Measurements from ENCODE around the gene DAB2.
"Not testable (repeated sequence)": the region's sequence is repeated elsewhere in the genome, so short reads cannot be mapped to it uniquely, and the experiment has no call there.

Gene DAB2

DNA sequence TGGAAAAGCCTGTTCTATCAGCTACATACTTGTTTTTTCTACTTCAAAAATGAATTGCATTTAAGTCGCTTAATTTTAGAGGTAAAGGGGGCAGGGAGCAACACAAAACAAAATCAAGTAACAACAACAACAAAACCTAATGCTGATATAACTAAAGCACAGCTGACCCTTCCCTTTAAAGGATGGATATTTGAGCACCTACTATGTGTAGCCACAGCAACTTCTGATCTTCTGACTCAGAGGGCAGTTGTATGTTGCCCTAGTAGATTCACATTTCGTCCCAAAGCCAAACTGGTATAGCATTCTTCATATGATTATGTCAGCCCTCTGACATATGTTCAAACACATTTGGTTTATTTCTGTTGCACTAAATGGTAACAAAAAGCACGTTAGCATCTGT, 6.8 kb downstream of the DAB2 start:
- no peak for DNase-seq

DNA sequence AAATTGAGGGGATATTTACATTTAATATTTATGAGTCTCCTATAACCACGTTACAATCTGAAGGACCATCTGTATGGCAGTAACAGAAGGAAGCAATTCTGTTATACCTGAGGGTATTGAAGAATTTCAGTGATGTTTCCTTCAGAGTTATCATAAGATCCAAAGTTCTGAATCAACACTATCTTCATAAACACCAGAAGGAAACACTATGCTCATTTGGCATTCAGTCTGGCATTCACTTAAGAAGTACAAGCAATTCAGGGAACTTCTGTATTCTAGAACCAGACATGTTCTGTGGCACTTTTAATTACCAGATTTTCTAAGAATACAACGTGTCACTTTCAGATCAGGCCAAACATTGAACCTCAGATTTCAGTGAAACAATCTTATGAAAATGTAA, 9.6 kb downstream of the DAB2 start:
- no peak for DNase-seq

GRCh38 chr5:39414426-39414825, 10.4 kb downstream of the DAB2 start:
- no peak for DNase-seq

GRCh38 chr5:39413771-39414170, 11.0 kb downstream of the DAB2 start:
- no peak for DNase-seq

- DNase-seq, result no peak
Measured at GRCh38 chr5:39412721-39413394, 11.9 kb downstream of the DAB2 start.

DNA sequence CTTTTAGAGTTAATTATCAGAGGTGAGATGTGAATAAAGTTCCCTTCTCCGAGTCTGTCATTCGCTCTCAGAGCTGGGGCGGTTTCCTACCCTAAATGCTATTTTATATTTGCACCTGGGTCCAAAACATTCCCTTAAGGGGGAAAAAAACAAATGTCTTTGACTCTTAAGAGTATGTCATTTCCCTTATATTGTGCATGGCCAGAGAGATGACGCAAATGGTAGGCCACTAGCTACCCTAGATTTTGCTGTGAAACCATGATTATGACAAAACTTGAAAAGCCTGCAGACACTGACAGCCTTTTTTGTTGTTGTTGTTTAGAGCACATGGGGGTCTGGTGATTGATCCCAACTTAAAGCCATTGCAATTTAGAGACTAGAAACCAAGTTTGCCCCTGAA, 12.8 kb downstream of the DAB2 start:
- no peak for DNase-seq

DNA sequence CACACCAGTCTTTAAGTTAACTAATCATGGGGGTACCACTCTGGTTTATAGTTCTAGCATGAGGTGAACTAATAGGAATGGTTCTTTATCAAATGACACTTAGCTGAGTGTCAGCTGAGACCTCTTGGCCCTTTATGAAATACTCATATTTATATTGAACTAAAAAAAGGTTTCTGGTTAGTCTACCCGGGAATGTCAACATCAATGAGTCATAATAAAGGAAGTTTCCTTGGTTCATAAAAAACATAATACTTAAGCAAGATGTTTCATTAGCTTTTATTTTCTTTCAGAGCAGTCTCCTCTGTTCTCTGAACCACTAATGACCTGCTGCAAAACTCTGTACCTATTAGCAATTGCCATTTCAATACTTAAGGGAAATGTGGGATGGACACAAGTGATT, 13.7 kb downstream of the DAB2 start:
- DNase-seq, result no peak

GRCh38 chr5:39409033-39409432, 15.7 kb downstream of the DAB2 start:
- DNase-seq, result no peak

- DNase-seq, result no peak
Measured at GRCh38 chr5:39405083-39405843, 19.5 kb downstream of the DAB2 start.

GRCh38 chr5:39403761-39404160, 21.0 kb downstream of the DAB2 start:
- DNase-seq, result not testable (repeated sequence)

DNA sequence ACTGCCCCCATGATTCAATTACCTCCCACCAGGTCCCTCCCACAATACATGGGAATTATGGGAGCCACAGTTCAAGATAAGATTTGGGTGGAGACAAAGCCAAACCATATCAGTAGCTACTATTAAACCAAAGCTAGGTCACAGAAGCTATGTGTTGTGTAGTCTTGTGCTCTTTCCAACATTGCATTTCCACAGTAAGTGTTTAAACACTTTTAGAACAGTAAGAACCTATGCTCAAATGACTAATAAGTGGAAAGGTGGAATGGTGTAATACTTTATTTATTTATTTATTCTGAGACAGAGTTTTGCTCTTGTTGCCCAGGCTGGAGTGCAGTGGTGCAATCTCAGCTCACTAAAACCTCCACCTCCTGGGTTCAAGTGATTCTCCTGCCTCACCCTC, 22.6 kb downstream of the DAB2 start:
- not testable (repeated sequence) for DNase-seq

- no peak for DNase-seq
Measured at GRCh38 chr5:39400713-39401578, 23.8 kb downstream of the DAB2 start.

GRCh38 chr5:39399135-39400036, 25.4 kb downstream of the DAB2 start:
- peak; percentile 63 for DNase-seq

GRCh38 chr5:39396843-39397242, 27.9 kb downstream of the DAB2 start:
- DNase-seq, result no peak

- no peak for DNase-seq
Measured at GRCh38 chr5:39395521-39395920, 29.3 kb downstream of the DAB2 start.

- DNase-seq, result no peak
Measured at GRCh38 chr5:39394946-39395345, 29.8 kb downstream of the DAB2 start.

DNA sequence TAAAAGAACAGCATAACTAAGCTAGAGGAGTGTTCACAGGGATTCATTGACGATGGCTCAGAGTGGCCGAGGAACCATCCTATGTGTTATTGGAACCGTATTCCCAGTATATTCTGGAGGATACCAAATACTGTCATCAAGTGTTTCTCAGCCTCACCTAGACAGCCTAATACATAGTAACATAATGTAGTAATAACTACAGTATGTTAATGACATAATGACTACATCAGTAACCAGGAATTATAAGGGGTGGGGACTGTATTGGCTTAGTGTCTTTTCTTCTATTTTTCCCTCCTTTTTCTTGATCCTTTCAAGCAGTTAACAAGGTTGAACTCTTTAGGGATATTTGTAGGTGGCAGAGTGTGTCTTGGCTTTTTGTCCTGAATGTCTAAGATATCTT, 33.8 kb downstream of the DAB2 start:
- DNase-seq, result no peak

DNA sequence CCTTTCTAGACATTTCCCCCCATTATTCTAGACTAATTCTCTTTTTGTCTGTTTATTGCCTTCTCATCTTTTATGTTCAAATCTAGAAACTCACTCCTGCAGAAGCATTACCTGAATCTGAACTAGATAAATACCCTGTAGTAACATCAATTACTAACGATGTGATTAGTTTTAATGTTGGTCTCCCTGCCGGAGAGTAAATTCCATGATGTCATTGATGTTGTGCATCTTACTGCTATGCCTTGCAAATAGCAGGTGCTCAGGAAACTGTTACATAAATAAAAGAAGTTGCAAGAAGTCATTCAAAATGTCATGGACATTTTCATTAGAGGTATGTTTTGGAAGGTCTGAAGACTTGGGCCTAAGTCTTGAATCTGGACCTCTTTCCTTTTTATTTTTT, 37.5 kb downstream of the DAB2 start:
- DNase-seq, result no peak

GRCh38 chr5:39384271-39384670, 40.5 kb downstream of the DAB2 start:
- DNase-seq, result no peak

- no peak for DNase-seq
Measured at GRCh38 chr5:39381376-39381775, 43.4 kb downstream of the DAB2 start.

DNA sequence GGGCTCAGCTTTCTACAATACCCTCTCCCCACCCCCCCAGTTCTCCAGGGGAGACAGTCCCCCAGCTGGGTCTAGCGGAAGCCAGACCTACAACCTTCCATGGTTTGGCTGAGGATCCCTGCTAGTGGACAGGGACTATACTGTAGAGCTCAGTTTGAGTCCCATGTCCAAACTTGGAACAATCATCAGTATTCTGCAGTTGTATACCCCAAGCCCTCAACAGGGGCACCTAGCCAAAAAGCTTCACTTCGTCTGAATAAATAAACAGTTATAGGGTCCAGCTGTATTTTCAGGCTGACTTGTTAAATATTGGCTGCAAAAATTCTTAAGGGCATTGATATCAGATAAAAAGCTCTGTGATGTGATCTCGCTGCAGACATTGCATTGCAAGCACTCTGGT, 45.1 kb downstream of the DAB2 start:
- no peak for DNase-seq

DNA sequence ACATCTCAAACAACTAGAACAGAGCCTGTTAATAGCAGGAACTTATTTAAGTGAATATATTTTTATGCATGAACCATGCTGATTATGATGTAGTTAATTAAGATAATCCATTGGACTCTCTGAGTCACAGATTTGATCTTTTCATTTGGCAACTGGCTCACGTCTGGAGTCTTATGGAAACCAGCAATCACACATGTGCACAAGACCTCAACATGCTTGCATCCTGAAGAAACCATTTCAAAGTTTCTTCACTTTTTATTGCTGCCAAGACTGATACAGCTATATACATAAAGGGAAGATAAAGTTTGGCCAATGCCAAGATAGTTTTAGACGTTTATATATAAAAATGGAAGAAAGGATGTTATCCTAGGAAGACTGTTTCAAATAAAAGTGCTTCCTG, 47.2 kb downstream of the DAB2 start:
- DNase-seq, result no peak

- DNase-seq, result peak; percentile 35
Measured at GRCh38 chr5:39376293-39376714, 48.5 kb downstream of the DAB2 start.
